Stimulated activated CD8-positive, alpha-beta memory T cell treated with anti-CD3 and anti-CD28 coated beads, Interleukin-4, amount 100 ng/mL, for 4 hours (primary cell): ENCODE data around the gene ANP32B.
A peak's percentile ranks its signal among the peaks of the same experiment; 100 is the strongest.

ENCODE experiments used
- DNase-seq, 2 donors: peaks; one replicate each; pipeline ENCODE4 v3.0.0-alpha.2; 2020; ENCODE audit warnings: low read depth in 2 of 2, low spot score in 1 of 2

ANP32B gene

GRCh38 chr9:98021306-98022040 is 38.3 kb downstream of the ANP32B start:
- no peak for DNase-seq

GRCh38 chr9:98022447-98022846 is 39.3 kb downstream of the ANP32B start:
- DNase-seq: no peak

- no peak for DNase-seq
These were observed 41.6 kb downstream of the ANP32B start for GRCh38 chr9:98024702-98025101.

- DNase-seq: no peak
These were observed 48.0 kb downstream of the ANP32B start for GRCh38 chr9:98031169-98031568.

GRCh38 chr9:98031935-98032334 is 48.8 kb downstream of the ANP32B start:
- DNase-seq: no peak

- DNase-seq: peak; percentile 71 to 97
These were observed 51.7 kb downstream of the ANP32B start for GRCh38 chr9:98034593-98035546.

- DNase-seq: no peak
These were observed 54.2 kb downstream of the ANP32B start for GRCh38 chr9:98037357-98037756.

GRCh38 chr9:98038958-98039357 is 55.8 kb downstream of the ANP32B start:
- DNase-seq: no peak

GRCh38 chr9:98039607-98040017 is 56.5 kb downstream of the ANP32B start:
- no peak for DNase-seq

GRCh38 chr9:98040212-98040611 is 57.1 kb downstream of the ANP32B start:
- no peak for DNase-seq

- no peak for DNase-seq
These were observed 60.8 kb downstream of the ANP32B start for GRCh38 chr9:98043915-98044314.

GRCh38 chr9:98045234-98046179 is 62.4 kb downstream of the ANP32B start:
- DNase-seq: peak in 1 of 2 donors; percentile 9

GRCh38 chr9:98046180-98046543 is 63.0 kb downstream of the ANP32B start:
- no peak for DNase-seq

GRCh38 chr9:98047002-98047401 is 63.9 kb downstream of the ANP32B start:
- no peak for DNase-seq

GRCh38 chr9:98049288-98050072 is 66.3 kb downstream of the ANP32B start:
- no peak for DNase-seq

GRCh38 chr9:98050351-98050750 is 67.2 kb downstream of the ANP32B start:
- no peak for DNase-seq

GRCh38 chr9:98054376-98054951 is 71.3 kb downstream of the ANP32B start:
- no peak for DNase-seq

- peak; percentile 80 to 85 for DNase-seq
These were observed 73.4 kb downstream of the ANP32B start, which contains the start of gene NANS for GRCh38 chr9:98056269-98057137. TSS of gene NANS (plus strand) at chr9:98056732. CDS start at chr9:98056809, 77 bp downstream.
